ENCODE results near the gene TNRC18.

- TF ChIP-seq EP300 (IDR thresholded peaks at IDR 0.05): no peak
- TF ChIP-seq POLR2A (IDR thresholded peaks at IDR 0.05): no peak
These were observed 11.8 kb upstream of the TNRC18 start for GRCh38 chr7:5435291-5436002.

All from suprapubic skin (tissue), 2 donors.